Globus pallidus (tissue), 1 donor: ENCODE measurements around the gene PSD2.

Experiments
- DNase-seq: peaks from one replicate; pipeline ENCODE4 v3.0.0-alpha.2; 2015; ENCODE audit warnings: low spot score

PSD2 gene

DNA sequence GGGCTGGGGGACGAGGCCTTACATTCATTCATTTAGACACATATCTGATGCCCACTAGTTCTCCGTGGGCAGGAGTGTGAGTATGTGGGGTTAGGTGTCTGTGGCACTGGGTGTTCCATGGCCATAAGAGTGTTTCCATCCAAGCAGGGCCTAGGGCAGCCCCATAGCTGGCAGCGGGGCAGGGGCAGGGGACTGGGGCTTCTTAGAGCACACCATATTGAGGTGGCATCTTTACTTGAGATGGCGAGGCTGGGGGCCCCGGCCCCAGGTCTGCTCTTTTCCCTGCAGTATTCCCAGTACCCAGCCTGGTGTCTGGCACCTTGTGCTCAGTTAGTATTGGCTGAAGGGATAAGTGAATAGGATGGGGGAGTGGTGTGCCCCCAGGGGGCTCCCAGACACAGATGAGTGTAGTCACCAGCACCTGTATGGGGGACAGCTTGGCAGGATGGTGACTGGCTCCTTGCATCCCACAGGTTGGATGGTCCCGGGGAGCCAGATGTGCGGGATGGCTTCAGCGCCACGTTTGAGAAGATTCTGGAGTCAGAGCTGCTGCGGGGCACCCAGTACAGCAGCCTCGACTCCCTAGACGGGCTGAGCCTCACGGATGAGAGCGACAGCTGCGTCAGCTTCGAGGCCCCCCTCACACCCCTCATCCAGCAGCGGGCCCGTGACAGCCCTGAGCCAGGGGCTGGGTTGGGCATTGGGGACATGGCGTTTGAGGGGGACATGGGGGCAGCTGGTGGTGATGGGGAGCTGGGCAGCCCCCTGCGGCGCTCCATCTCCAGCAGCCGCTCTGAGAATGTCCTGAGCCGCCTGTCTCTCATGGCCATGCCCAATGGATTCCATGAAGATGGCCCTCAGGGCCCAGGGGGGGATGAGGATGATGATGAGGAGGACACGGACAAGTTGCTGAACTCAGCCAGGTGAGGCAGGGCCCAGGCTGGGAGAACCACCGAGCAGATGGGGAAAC, 17.5 kb downstream of the PSD2 start:
- no peak for DNase-seq

DNA sequence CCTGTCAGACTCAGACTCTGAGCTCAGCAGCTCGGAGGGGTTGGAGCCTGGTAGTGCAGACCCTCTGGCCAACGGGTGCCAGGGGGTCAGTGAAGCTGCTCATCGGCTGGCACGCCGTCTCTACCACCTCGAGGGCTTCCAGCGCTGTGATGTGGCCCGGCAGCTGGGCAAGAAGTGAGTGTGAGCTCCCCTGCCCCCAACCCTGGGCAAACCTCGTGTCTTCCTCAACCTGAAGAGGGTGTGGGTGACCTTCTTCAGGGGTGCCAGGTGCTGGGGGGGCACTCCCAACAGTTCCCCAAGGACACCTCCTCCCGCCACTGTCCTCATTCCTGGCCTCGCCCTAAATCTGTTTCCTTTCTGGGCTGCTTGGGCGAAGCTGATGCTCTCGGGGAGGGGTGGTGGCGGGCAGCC, 18.6 kb downstream of the PSD2 start:
- DNase-seq: no peak

DNA sequence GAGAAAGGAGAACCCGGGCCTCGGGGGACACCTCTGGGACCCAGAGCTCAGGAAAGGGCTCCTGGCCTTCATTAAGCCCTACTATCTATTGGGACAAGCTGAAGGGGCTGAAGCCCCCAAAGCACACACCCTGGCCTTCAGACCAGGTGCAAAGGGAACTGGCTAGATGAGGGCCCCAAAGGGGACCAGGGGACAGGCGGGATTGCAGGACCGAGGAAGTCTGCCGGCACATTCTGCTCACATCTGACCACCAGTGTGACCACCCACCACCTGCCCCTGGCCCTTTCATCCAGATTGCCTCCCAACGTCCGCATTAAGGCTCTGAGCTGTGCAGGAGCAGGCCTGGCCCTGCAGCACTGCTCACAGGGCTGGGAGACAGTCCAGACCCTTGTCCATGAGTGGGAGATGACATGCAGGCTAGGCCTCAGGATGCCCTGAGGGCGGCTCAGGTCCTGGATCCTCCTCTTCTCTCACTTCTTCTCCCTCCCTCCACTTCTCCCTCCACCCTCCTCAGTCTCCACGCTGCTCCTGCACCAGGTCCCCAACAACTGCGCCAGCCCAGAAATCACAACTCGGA, 19.2 kb downstream of the PSD2 start:
- no peak for DNase-seq

DNA sequence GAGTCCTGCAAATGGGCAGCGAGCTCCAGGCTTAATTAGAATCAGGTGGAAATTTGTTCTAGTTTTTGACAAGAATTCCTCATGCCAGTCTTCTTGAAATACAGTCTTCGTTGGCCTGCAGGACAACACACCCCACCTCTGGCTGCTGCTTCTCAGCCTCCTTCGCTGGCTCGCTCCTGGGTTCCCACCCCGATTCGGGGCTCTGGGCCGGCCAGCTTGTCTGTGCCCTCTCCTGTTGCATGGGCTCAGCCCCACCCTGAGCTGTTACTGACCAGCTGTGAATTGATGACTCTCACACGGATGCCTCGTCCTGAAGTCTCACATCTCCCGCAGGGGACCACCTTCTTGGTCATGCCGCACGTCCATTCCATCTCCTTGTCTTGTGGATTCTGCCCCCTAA, 21.0 kb downstream of the PSD2 start:
- DNase-seq: no peak

DNA sequence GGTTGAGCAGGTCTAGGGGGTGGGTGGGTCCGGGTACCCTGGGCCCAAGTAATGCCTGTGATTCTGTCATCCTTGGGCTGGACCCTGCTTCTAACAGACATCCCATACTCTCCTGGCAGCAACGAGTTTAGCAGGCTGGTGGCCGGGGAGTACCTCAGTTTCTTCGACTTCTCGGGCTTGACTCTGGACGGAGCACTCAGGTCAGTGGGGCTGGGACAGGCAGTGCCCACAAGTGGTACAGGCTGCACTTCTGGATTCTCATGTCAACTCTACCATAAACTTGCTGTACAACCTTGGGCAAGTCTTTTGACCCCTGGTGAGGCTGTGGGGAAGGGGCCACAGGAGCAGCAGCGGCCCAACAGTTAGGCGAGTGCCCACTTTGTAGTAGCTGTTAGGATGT, 21.8 kb downstream of the PSD2 start:
- no peak for DNase-seq

DNA sequence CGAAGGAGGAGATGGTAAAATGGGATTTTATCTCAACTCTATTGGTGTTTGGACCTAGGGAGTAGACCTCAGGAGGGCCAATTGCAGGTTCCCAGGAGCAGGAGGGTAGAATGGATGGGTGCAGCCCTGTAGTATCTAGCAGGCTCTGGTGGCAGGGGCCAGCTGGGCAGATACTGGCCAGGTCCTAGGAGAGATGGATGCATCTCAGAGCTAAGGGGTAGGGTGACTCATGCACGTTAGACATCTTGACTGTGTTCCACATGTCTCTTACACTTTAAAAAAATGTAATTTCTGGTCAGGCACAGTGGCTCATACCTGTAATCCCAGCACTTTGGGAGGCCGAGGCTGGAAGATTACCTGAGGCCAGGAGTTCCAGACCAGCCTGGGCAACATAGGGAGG, 22.4 kb downstream of the PSD2 start:
- DNase-seq: no peak

DNA sequence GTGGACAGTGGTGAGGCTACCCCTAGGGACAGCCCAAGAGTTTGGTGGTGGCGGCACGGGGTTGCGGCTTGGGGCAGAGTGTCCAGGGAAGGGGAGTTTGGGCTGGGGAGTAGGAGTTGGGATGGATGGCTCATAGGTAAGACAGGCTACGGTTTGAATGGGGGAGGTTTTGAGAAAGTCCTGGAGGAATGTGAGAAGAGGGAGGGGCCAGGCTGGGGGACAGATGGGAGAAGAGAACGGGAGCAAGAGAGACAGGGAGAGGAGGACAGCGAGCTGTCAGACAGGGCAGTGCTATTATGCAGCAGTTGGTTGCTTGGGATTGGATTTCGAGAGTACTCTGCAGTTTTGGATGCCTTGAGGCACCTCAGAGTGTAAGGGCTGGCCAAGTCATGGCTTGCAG, 24.5 kb downstream of the PSD2 start:
- no peak for DNase-seq

DNA sequence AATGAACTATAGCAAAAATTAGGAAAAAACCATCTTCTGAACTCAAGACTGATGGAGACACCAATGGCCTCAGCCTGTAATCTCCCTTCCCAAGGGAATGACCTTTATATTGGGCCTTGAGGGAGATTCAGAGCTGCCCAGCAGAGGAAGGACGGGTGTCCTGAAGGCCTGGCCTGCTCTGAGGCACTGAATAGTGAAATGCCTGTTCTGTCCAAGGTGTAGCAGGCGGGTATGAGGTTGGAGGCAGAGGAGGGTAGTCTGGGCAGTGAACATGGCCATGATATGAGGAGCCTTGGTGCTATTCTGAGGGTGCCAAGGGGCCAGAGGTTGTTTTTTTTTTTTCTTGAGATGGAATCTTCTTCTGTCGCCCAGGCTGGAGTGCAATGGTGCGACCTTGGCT, 25.0 kb downstream of the PSD2 start:
- no peak for DNase-seq

DNA sequence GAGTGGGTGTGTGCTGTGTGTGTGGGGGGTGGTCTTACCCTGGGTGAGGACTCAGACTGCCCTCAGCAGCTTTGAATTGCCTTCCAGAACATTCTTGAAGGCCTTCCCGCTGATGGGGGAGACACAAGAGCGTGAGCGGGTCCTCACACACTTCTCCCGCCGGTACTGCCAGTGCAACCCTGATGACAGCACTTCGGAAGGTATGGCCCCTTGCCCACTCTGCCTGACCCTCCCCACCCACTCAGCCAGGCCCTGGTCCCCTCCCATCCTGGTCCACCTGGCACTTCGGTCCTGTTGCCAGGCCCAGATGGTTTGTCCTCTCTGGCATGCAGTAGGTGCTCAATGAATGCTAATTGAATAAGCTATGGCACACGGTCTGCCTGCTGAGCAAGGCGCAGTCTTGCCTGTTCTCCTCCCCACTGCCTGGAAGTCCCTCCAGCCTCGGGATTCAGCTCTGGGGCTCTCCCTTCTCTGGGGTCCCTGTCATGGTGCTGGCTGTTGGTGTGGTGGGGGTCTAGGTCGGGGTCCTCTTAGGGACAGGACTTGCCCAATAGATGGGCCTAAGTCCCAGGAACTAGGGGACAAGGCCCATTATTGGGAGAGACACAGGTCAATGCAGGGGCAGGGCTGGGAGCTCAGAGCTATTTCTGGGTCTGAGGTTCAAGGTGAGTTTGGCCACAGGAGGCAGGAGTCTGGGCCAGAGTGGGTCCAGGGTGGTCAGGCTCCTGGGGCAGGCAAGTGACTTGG, 26.4 kb downstream of the PSD2 start:
- DNase-seq: no peak

DNA sequence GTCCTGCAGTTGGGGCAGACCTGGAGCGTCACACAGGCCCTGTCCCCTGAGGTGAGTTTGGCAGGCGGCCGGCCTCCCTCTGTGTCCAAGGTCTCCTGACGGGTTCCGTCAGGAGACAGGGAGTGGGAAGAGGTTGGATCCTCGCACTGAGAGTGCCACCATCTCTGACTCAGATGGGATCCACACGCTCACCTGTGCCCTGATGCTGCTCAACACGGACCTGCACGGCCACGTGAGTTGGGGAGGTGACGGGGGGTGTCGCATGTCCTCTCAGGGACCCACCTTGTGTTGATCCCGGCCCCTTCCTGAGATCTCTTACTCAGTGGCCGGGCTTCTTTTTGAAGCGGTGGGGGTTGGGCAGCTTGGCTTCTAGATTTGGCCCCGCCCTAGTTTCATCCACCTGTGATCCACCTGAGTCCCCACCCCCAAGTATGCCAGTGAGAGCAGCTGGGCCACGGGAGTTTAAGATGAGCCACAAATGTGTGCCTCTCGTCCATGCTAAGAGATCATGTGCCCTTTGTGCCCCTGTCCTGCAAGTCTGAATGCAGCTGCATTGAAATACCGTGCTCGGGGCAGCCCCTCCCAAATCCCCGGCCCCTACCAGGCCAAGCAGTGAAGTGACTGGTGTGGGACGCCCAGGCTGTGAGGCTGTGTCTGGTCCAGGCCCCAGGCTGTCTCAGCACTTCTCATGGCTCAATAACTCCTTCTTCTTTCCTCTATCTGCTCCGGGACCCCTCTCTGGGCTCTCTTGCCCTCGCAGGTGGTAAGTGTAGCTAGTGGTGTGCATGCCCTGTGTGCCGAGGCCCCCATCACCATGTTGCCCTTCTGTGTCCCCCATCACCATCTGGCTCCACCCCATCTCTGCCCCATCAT, 27.2 kb downstream of the PSD2 start:
- no peak for DNase-seq

DNA sequence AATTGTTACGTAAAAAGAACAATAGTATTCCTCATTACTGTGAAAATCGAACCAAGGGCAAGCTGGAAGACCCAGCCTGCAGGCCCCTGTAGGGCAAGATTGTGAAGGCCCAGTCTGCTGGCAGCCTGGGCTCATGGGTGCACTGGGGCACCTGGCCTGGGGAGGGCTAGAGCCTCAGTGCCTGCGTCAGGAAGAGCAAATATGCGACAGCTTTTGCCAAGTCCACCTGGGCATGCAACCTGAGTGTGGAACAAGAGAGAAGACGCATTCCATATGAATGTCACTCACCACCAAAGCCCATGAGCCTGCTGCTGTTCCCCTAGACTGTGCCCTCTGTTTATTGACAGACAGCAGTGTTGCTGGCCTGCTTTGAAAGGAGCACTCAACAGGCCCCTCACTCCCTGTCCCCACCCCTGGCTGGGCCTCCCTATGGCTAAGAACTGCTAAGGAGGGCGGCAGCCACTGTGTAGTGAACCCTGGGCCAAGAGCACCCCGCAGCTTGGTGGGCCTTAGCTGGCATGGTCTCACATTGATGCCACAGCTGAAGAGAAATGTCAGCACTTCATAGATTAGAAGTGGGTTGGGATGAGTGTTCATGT, 28.2 kb downstream of the PSD2 start:
- DNase-seq: no peak

DNA sequence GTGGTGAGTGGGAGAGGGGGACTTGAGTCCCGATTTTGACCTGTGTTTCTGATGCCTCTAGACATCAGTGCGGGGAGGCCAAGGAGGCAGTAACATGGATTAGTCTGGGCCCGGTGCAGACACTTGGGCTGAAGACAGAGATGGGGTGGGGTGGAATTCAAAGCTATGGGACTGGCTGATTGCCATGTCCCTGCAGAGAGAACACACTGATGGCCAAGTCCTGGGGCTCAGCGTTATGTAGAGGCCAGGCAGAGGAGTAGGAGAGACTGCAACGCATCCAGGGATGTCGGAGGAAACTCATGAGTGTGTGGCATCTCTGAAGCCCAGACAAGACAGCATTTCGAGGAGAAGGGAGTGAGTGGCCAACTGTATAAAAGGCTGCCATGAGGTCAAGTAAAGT, 30.1 kb downstream of the PSD2 start:
- no peak for DNase-seq

DNA sequence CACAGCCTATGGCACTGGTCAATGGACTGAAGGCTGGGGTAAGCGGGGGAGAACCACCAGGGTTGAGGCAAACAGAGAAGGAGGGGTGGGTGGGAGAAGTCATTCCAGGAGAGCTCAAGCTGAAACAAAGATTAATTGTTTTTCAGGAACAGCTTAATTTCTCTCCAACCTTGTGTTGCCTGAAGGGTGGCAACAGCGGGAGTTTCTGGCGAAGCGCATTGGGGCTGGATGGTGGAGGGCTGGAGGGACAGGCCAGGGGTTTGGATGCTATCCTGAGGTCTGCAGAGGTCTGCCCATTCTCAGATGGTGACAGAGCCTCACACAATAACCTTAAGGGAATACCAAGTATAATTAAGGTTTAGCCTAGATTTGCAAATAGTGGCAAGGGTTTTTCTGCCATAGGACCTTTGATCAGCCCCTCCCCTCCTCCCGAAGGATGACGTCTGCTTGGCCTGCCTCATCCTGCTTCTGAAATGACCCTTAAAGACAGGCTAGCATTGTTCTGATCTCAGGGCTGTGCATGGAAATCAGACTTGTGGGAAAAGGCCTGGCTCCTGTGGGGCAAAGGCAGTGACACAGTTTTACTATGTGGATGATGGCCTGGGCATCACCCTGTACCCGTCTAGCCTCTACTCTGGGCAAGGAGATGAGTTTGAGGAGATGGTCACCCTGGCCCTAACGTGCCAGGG, 32.7 kb downstream of the PSD2 start:
- DNase-seq: peak; percentile 93

DNA sequence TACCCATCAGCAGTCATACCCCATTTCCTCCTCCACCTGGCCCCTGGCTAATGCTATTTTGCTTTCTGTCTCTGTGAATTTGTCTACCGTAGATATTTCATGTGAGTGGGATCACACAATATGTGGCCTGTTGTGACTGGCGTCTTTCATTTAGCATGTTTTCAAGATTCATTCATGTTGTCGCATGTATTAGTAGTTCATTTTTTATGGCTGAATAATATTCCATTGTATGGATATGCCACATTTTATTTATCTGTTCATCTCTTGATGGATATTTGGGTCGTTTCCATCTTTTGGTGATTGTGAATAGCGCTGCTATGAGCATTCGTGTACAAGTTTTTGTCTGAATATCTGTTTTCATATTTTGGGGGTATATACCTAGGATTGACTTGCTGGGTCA, 33.9 kb downstream of the PSD2 start:
- no peak for DNase-seq

DNA sequence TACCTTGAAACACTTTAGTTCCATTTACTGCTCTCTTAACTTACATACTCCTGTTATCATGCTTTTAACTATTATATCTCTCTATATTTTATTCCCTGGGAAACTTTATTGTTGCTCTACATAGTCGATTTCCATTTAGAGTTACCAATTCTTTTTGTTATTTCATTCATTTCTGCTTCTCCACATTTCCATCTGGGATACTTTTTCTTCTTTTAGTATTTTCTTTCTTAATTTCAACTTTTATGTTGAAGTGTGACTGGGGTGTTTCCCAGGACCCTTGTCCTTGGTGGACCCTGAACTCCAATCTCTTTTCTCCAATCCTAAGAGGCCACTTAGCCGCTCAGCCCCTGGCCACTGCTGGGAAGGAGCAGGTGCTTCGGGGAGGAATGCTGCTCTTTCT, 36.0 kb downstream of the PSD2 start:
- DNase-seq: no peak

DNA sequence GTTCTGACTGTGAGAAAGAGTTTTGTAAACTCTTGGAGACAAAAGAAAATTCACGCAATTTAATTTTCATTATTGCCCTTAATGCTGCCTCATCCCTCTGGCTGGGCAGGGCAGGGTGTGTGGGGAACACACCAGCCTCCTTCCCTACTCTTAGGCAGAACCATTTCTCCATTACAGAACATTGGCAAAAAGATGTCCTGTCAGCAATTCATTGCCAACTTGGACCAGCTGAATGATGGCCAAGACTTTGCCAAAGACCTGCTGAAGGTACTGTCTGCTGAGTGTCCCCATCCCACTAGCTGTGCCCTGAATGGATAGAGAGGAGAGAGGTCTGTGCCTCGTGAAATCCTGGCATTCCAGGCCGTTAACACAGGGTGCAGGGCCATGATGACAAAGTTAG, 37.9 kb downstream of the PSD2 start:
- DNase-seq: no peak

DNA sequence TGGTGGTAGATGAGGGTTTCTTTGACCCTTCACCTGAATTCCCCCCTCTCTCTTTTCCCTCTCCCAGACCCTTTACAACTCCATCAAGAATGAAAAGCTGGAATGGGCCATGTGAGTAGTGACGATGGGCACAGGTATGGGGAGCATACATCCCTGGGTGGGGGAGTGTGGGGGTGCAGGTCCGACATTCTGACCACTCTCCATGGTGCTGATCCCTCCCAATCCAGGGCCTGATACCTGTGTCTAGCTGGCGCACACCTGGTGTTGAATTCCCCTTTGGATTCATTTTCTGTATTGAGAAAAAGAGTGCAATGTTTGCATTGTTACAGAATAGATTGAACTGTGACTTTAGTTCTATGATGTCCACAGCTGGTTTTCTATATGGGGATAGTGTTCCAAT, 40.0 kb downstream of the PSD2 start:
- no peak for DNase-seq

DNA sequence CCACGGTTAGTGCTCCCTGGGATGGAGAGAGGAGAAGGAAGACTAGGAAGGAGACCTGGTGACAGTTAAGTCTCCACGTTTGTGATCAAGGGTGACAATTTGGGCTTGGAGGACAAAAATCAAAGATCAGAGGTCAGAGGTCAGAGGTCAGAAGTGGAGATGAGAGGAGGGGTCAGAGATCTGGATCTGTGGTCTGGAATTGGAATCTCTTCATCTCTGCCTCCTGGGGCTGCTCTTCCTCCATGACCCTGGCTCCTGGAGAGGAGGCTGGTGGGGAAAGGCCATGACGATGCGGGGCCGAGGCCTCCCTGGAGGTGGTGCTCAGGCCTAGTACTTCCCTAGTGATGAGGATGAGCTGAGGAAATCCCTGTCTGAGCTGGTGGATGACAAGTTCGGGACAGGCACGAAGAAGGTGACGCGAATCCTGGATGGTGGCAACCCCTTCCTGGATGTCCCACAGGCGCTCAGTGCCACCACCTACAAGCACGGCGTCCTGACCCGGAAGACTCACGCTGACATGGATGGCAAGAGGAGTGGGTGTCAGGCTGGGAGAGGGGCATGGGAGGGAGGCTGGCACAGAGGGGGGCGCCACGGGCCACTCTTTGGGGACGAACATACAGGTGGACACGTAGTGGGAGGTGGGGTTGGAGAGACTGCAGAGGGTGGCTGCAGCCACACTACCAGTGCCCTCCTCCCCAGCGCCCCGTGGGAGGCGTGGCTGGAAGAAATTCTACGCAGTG, 41.0 kb downstream of the PSD2 start:
- no peak for DNase-seq

DNA sequence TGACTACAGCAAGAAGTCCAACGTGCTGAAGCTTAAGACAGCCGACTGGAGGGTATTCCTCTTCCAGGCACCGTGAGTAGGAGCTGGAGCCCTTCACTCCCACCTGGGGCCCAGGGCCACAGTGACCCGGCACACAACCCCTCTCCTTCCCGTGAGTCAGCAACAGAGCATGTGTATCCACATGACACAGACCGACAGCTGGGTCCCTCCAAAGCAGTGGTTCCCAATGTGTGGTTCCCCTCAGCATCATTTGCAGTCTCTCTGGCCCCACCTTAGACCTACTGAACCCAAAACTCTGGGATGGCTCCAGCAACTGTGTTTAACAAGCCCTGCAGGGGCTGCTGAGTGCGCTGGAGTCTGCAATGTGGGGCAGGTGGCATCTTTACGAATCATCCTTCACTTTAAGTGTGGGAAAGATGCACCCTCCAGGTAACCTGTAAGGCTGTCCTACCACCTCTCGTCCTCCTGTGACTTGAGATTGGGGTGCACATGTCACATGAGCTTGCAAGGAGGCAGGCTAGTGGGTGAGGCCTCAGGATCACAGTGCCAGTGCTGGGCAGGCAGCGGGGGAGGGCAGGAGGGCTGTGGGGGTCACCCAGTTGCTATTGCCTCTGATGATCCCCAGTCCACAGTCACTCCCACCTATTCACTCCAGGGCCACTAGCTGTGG, 42.2 kb downstream of the PSD2 start:
- DNase-seq: no peak
